Trophoblast cell (in vitro differentiated cells and primary cell): Measurements from ENCODE around the gene PHKA1.
A peak's percentile ranks its signal among the peaks of the same experiment; 100 is the strongest.

ENCODE experiments used
- DNase-seq, 2 donors: peaks; one replicate each; pipeline ENCODE4 v3.0.0-alpha.2; 2016
- H2AFZ ChIP-seq: 2 replicates; pipeline ENCODE4 v1.6.1; 2013; ENCODE audit warnings: low read length, moderate library complexity, mild to moderate bottlenecking; ENCODE audit not compliant: insufficient read depth, poor library complexity
- H2AK5ac ChIP-seq: 2 replicates; pipeline ENCODE4 v1.6.1; 2013; ENCODE audit warnings: mild to moderate bottlenecking, low read length
- H2BK120ac ChIP-seq: 2 replicates; pipeline ENCODE4 v1.6.1; 2013; ENCODE audit warnings: low read length, mild to moderate bottlenecking, moderate library complexity; ENCODE audit not compliant: insufficient read depth, poor library complexity
- H2BK12ac ChIP-seq: 2 replicates; pipeline ENCODE4 v1.6.1; 2013; ENCODE audit warnings: mild to moderate bottlenecking, low read length, moderate library complexity
- H2BK5ac ChIP-seq: 2 replicates; pipeline ENCODE4 v1.6.1; 2013; ENCODE audit warnings: low read length, low read depth, moderate library complexity, mild to moderate bottlenecking; ENCODE audit not compliant: poor library complexity
- H3K14ac ChIP-seq: 2 replicates; pipeline ENCODE4 v1.6.1; 2013; ENCODE audit warnings: mild to moderate bottlenecking, low read length
- H3K18ac ChIP-seq: 2 replicates; pipeline ENCODE4 v1.6.1; 2013; ENCODE audit warnings: mild to moderate bottlenecking, low read length
- H3K23ac ChIP-seq: 2 replicates; pipeline ENCODE4 v1.6.1; 2013; ENCODE audit warnings: low read length
- H3K27ac ChIP-seq: 2 replicates; pipeline ENCODE4 v1.5.1; 2013; ENCODE audit warnings: low read depth, mild to moderate bottlenecking, inconsistent platforms, low read length, moderate library complexity
- H3K27me3 ChIP-seq: 2 replicates; pipeline ENCODE4 v1.6.1; 2013; ENCODE audit warnings: inconsistent platforms, mild to moderate bottlenecking, low read length, moderate library complexity; ENCODE audit not compliant: insufficient read depth
- H3K36me3 ChIP-seq, 2 experiments: 1 replicate in 1 of 2; 2 replicates in 1 of 2; pipeline ENCODE4 v1.6.1; 2013; ENCODE audit warnings: low read length in 2 of 2, mild to moderate bottlenecking in 2 of 2, moderate library complexity in 1 of 2; ENCODE audit not compliant: insufficient read depth in 2 of 2, control insufficient read depth in 1 of 2
- H3K4ac ChIP-seq: 2 replicates; pipeline ENCODE4 v1.6.1; 2013; ENCODE audit warnings: low read depth, mild to moderate bottlenecking, low read length, moderate library complexity
- H3K4me1 ChIP-seq, 2 experiments: 1 replicate in 1 of 2; 2 replicates in 1 of 2; pipeline ENCODE4 v1.6.1; 2013; ENCODE audit warnings: low read length in 2 of 2, mild to moderate bottlenecking in 2 of 2, moderate library complexity in 1 of 2; ENCODE audit not compliant: insufficient read depth in 2 of 2, control insufficient read depth in 1 of 2
- H3K4me2 ChIP-seq: 2 replicates; pipeline ENCODE4 v1.6.1; 2013; ENCODE audit warnings: inconsistent platforms, mild to moderate bottlenecking, low read length, moderate library complexity
- H3K4me3 ChIP-seq: 2 replicates; pipeline ENCODE4 v1.5.1; 2013; ENCODE audit warnings: mild to moderate bottlenecking, low read depth, low read length, inconsistent platforms
- H3K79me1 ChIP-seq: one replicate; pipeline ENCODE4 v1.6.1; 2013; ENCODE audit warnings: low read length
- H3K79me2 ChIP-seq: 2 replicates; pipeline ENCODE4 v1.6.1; 2013; ENCODE audit warnings: low read length, mild to moderate bottlenecking; ENCODE audit not compliant: control insufficient read depth, insufficient read depth, poor library complexity
- H3K9ac ChIP-seq: 2 replicates; pipeline ENCODE4 v1.6.1; 2013; ENCODE audit warnings: mild to moderate bottlenecking, low read length
- H3K9me3 ChIP-seq: 2 replicates; pipeline ENCODE4 v1.6.1; 2013; ENCODE audit warnings: low read depth, mild to moderate bottlenecking, control low read depth, inconsistent platforms, low read length; ENCODE audit not compliant: insufficient read depth
- H4K12ac ChIP-seq: 2 replicates; pipeline ENCODE4 v1.6.1; 2013; ENCODE audit warnings: low read depth, mild to moderate bottlenecking, low read length, moderate library complexity
- H4K8ac ChIP-seq: 2 replicates; pipeline ENCODE4 v1.6.1; 2013; ENCODE audit warnings: low read depth, mild to moderate bottlenecking, low read length, moderate library complexity
- H4K91ac ChIP-seq: one replicate; pipeline ENCODE4 v1.6.1; 2013; ENCODE audit warnings: low read depth, mild to moderate bottlenecking, low read length, moderate library complexity
- WGBS: extraction: QIAGEN DNeasy Blood & Tissue Kit; methylation state at CpG from one replicate; pipeline ENCODE4 v1.1.7; 2013; ENCODE audit warnings: missing lambda C conversion rate; ENCODE audit not compliant: insufficient read length, insufficient coverage; ENCODE audit errors: extremely low coverage; 5-methylcytosine and 5-hydroxymethylcytosine counted together

The PHKA1 gene

GRCh38 chrX:72584163-72584562 is 129.9 kb downstream of the PHKA1 start:
- Histone ChIP-seq H4K12ac (no peak overlapping the region), H3K27ac (no peak overlapping the region), H2AK5ac (no peak overlapping the region), H3K9ac (no peak overlapping the region), H3K79me2 (no peaks in the 10 kb centered on the region), H3K27me3 (no peaks in the 10 kb centered on the region), H3K14ac (no peak overlapping the region), H2BK120ac (no peak overlapping the region), H2BK5ac (no peak overlapping the region), H3K36me3 (peaks cover 0 to 4% of the 10 kb centered on the region in 2 experiments), H3K4me2 (no peak overlapping the region), H3K79me1 (no peaks in the 10 kb centered on the region), H3K4me3 (no peak overlapping the region), H2AFZ (no peak overlapping the region), H3K4me1 (no peaks in the 10 kb centered on the region), H3K4ac (no peak overlapping the region), H4K8ac (no peak overlapping the region), H3K23ac (no peak overlapping the region), H3K9me3 (no peaks in the 10 kb centered on the region), H4K91ac (no peak overlapping the region), H2BK12ac (no peak overlapping the region), H3K18ac (no peak overlapping the region)
- DNase-seq: no peak
- WGBS: no CpG with 5 or more reads among the region's 3 CpGs

- no peaks in the 10 kb centered on the region for H3K79me2 ChIP-seq
- peak; percentile 41 to 72 for DNase-seq
- no peak overlapping the region for H3K18ac ChIP-seq
- H3K4me1 ChIP-seq: no peaks in the 10 kb centered on the region
- H4K8ac ChIP-seq: no peak overlapping the region
- no peak overlapping the region for H4K12ac ChIP-seq
- H3K4me2 ChIP-seq: no peak overlapping the region
- H2BK120ac ChIP-seq: no peak overlapping the region
- no peaks in the 10 kb centered on the region for H3K36me3 ChIP-seq
- no peak overlapping the region for H3K23ac ChIP-seq
- H2AK5ac ChIP-seq: no peak overlapping the region
- no peak overlapping the region for H3K4me3 ChIP-seq
- H3K27me3 ChIP-seq: no peaks in the 10 kb centered on the region
- WGBS: no CpG with 5 or more reads among the region's 7 CpGs
- no peak overlapping the region for H3K14ac ChIP-seq
- H4K91ac ChIP-seq: no peak overlapping the region
- no peak overlapping the region for H2BK12ac ChIP-seq
- H3K9ac ChIP-seq: no peak overlapping the region
- H2BK5ac ChIP-seq: no peak overlapping the region
- peaks cover 5% of the 10 kb centered on the region for H3K79me1 ChIP-seq
- no peak overlapping the region for H2AFZ ChIP-seq
- H3K4ac ChIP-seq: no peak overlapping the region
- no peaks in the 10 kb centered on the region for H3K9me3 ChIP-seq
- H3K27ac ChIP-seq: no peak overlapping the region
Observed at GRCh38 chrX:72576141-72576894, 137.8 kb downstream of the PHKA1 start.

- peaks cover 5% of the 10 kb centered on the region for H3K79me1 ChIP-seq
- H4K12ac ChIP-seq: no peak overlapping the region
- no peaks in the 10 kb centered on the region for H3K27me3 ChIP-seq
- no peak overlapping the region for H3K9ac ChIP-seq
- H3K4ac ChIP-seq: no peak overlapping the region
- H2BK12ac ChIP-seq: no peak overlapping the region
- H2BK5ac ChIP-seq: no peak overlapping the region
- H2AK5ac ChIP-seq: no peak overlapping the region
- no peak overlapping the region for H2AFZ ChIP-seq
- peak overlapping the region; percentile 76 for H3K4me2 ChIP-seq
- no peak overlapping the region for H3K14ac ChIP-seq
- H3K4me1 ChIP-seq: no peaks in the 10 kb centered on the region
- no peak overlapping the region for H3K27ac ChIP-seq
- H3K4me3 ChIP-seq: no peak overlapping the region
- H3K9me3 ChIP-seq: no peaks in the 10 kb centered on the region
- no peaks in the 10 kb centered on the region for H3K79me2 ChIP-seq
- H2BK120ac ChIP-seq: no peak overlapping the region
- no peak overlapping the region for H4K91ac ChIP-seq
- WGBS: no CpG with 5 or more reads among the region's 7 CpGs
- peaks cover 0 to under 1% of the 10 kb centered on the region in 2 experiments for H3K36me3 ChIP-seq
- no peak for DNase-seq
- H3K18ac ChIP-seq: no peak overlapping the region
- no peak overlapping the region for H3K23ac ChIP-seq
- H4K8ac ChIP-seq: no peak overlapping the region
Observed at GRCh38 chrX:72573158-72573511, 141.0 kb downstream of the PHKA1 start.

- H3K79me2 ChIP-seq: no peaks in the 10 kb centered on the region
- no peaks in the 10 kb centered on the region for H3K9me3 ChIP-seq
- H3K14ac ChIP-seq: no peak within 1 kb of the TSS
- H3K79me1 ChIP-seq: peaks cover 5% of the 10 kb centered on the region
- H3K18ac ChIP-seq: no peak within 1 kb of the TSS
- H3K27ac ChIP-seq: no peak within 1 kb of the TSS
- H2BK120ac ChIP-seq: peak within 1 kb of the TSS; percentile 83
- peak within 1 kb of the TSS; percentile 43 for H4K91ac ChIP-seq
- H3K23ac ChIP-seq: no peak within 1 kb of the TSS
- no peaks in the 10 kb centered on the region for H3K27me3 ChIP-seq
- peak within 1 kb of the TSS; percentile 69 for H3K4ac ChIP-seq
- peak within 1 kb of the TSS; percentile 59 for H2AFZ ChIP-seq
- peak within 1 kb of the TSS; percentile 75 for H2BK5ac ChIP-seq
- peak within 1 kb of the TSS; percentile 94 for H3K9ac ChIP-seq
- peak within 1 kb of the TSS; percentile 72 for H3K4me3 ChIP-seq
- H4K12ac ChIP-seq: peak within 1 kb of the TSS; percentile 51
- H3K36me3 ChIP-seq: peaks cover 2 to 4% of the 10 kb centered on the region in 2 experiments
- no peaks in the 10 kb centered on the region for H3K4me1 ChIP-seq
- peak; percentile 35 to 69 for DNase-seq
- peak within 1 kb of the TSS; percentile 84 for H4K8ac ChIP-seq
- no peak within 1 kb of the TSS for H2AK5ac ChIP-seq
- no CpG with 5 or more reads among the region's 36 CpGs for WGBS
- peak within 1 kb of the TSS; percentile 76 for H3K4me2 ChIP-seq
- H2BK12ac ChIP-seq: no peak within 1 kb of the TSS
Observed at GRCh38 chrX:72572248-72573157, 141.6 kb downstream of the PHKA1 start, which contains the start of gene HDAC8. TSS of gene HDAC8 (minus strand) at chrX:72572843. CDS start at chrX:72572761, 82 bp downstream.
